ENCODE data around the gene HAUS3.
"Not testable (repeated sequence)": the region's sequence is repeated elsewhere in the genome, so short reads cannot be mapped to it uniquely, and the experiment has no call there.

The HAUS3 gene

DNA sequence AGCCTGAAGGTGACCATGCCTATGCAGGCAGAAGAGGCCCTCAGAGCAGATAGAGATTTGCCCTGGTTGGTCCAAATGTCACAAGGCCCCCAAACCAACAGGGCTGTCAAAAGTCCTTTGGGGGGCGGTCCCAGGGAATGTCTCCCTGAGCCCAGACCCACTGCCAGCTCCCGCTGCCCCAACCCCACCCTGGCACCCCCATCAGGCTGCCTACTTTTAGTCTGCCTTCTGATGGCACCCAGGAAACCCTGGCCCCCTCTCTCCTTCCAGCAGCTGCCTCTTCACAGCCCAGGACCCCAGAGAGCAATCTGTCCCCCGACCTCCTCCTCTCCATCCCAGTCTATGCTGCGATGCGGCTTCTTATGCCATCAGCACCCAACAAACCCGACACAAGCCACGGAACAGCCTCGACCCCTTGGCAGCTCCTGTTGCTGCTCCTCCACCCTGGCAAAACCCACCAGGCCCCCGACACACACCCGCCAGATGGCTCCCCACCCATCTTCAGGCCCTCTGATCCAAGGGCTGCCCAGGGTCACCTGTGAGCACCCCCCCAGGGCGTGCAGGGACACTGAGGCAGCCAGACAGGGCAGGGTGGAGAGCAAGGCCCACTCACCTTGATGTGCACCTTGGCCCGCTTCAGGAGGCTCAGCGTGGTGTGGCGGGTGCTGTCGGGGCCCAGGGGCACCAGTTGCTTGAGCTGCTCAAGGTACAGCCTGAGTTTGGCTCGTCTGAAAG is 10.0 kb upstream of the HAUS3 start:
- no peak for DNase-seq (ENCODE audit: low read depth, low spot score)

GRCh38 chr4:2251073-2251794 is 9.3 kb upstream of the HAUS3 start:
- DNase-seq (ENCODE audit: low read depth, low spot score), result no peak

- DNase-seq (ENCODE audit: low read depth, low spot score), result no peak
Observed at GRCh38 chr4:2250357-2251072, 8.6 kb upstream of the HAUS3 start.

DNA sequence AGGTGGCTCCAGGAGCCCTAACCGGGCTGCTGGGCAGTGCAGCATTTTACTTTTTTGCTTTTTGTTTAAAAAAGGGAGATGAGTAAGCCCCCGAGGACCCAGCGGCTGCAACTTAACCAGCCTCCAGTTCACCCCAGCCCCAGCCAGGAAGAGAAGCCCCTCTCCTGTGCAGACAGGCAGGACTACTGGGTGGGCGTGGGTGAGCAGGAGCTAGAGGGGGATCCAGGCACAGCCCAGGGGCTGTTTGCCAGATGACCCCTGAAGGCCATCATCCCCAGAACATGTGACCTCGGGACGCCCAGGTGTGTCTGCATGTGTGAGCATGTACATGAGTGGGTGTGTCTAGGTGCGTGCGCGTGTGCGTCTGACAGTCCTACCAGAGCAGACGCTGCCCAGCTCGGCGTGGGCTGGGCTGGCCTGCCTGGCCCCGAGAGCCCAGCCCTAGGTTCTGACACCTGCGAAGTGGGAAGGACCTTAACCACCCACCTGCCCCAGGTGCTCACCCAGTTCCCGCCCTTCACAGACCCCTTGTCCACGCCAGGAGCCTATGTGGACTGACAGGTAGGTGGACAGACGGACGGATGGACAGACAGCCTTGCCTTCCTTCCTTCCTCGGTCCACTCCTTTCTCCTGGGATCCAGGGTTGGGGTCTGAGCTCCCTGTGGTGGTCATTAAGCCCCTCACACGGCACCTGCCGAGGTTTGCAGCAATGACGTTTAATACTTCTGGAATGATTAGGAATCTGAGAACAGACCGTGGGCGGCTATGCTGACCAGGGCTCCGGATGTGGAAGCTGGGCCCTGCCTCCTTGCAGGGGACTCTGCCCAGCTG is 7.8 kb upstream of the HAUS3 start:
- DNase-seq (ENCODE audit: low read depth, low spot score), result no peak

DNA sequence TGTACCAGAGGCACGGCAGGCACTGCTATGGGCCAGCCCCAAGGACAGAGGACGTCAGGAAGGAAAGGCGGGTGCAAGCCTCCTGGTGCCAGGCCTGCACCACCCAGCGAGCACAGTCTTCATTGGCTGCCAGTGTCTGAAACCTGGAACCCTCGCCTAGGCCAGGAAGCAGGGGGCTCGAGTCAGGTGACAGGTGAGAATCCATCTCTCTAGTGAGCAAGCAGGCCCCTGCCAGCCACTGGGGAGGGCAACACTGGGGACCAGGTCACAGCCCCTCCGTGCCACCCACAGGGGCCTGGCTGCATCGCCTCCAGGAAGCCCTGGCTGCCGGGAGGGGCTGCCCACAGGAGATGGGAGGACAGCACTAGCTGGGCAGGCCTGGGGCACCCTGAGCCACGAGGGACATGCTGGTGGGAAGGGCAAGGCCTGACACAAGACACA is 6.9 kb upstream of the HAUS3 start:
- no peak for DNase-seq (ENCODE audit: low read depth, low spot score)

DNA sequence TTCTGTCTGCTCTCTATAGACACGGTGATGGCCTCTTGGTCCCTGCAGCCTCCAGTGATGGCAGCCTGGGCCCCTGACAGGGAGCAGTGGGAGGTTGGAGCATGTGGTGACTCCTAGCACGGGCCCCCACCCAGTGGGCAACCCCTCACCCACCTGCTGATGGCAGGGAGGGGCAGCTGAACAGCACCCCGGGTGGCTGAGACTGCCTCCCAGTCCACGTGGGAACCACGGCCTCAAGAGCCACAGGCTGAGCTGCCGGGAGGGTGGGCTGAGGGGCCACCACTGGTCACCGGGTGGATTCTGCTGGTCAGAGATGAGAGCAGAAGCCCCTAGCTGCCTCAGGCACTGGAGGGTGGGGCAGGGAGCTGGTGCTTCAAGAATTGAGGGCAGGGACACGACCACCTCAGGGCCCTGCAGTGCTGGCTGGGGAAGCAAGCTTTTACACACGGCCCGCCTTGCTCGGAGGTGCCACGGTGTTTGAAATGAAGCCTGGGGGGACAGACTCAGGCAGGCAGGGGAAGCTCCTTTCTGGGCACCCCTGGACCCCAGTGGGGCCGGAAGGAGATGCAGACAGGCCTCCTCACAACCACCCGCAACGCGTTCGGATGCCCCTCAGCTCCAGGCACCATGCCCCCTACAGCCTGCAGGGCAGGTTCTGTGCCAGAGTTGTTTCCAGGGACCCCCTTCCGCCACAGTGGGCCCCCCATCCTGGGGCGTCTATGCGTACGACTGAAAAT is 6.3 kb upstream of the HAUS3 start:
- DNase-seq (ENCODE audit: low read depth, low spot score), result no peak

DNA sequence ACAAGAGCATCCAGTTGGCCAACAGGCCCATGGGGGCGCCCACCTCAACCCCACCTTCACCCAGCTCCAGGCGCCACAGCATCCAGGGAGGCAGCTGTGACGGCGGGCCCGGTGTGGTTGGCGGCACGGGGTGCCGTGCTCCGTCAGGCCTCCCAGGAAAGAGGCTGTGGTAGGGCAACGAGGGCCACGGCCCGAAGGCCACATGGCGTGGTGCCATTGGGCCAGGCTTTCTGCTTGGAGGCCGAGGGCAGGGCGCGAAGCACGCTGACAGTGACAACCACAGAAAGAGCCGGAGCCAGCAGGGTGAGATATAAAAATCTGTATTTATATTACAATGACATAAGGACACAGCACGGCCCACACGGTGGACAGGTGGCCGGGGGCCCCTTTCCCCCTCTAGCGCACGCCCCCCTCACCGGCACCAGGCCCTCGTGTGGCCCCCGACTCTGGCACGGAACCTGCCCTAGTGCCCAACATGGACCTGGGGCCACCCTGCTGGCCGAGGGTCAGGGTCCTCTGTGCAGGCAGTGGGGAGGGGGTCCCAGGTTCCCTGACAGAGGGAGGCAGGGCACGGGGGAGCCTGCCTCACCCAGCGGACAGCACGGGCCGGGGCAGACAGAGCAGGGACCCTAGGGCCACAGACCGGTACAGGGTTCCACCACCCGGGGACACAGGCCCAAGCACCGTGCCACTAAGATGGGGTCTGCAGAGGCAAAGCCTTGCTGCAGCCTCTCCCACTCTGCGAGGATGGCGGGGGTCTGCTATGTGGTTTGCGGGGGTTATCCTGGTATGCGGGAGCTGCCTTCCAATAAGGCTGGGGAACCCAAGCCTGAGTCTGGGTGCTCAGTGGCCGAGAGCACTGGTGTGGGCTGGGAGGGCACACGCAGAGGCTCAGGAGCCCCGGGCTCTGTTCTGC is 5.5 kb upstream of the HAUS3 start:
- DNase-seq (ENCODE audit: low read depth, low spot score), result no peak

GRCh38 chr4:2246384-2247127 is 4.6 kb upstream of the HAUS3 start:
- DNase-seq (ENCODE audit: low read depth, low spot score), result no peak

DNA sequence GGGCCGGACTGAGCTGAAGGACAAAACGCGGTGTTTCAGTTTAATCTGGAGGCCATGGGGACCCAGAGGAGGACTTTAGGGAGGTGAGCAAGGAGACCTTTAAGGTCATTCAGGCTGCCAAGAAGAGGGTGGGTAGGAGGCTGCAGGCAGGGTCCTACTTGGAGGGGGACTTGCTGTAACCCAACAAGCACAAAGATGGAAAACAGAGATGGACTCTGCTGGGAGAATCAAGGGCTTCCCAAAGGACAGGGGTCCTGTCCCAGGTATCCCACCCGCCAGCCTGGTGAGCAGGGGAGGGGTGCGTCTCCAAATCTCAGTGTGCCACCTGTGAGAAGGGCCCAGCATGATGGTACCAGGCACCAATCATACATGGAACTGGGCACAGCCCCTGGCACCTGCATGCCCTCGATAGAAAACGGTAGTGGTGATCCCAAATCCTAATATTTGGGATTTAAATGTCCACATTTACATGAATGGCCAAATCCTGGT is 3.9 kb upstream of the HAUS3 start:
- DNase-seq (ENCODE audit: low read depth, low spot score), result no peak

DNA sequence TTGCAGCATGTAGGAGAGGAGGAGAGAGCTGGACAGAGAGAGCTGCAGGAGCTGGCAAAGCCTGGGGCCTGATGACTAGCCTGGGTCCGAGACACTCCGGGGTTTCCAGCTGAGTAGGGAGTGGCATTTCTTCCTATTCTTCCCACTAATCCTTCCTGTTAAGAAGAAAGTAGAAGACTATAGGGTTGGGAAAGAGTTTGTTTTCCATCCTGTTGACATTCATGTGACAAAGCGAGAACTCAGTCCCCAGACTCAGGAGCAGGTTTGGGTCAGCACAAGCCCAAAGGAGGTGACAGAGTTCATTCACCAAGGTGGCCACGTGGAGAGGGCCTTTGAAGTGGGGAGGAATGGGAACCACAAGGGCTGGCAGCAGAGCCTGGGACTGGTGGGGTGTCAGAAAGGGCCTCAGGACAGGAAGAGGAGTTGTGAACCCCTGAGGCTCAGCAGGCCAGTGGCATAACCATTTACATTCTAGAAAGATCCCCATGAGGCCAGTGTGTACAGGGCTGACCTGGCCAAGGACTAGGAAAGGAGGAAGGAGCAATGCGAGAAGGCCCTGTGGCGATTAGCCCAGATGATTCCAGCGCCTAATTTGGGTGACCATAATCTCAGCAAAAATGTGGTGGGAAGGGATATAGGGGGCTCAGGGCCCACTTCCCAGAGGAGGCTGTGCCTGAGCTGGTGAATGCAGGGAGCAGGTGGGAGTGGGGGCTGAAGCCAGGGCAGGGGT is 3.3 kb upstream of the HAUS3 start:
- DNase-seq (ENCODE audit: low read depth, low spot score), result no peak

- DNase-seq (ENCODE audit: low read depth, low spot score), result no peak
Observed at GRCh38 chr4:2243681-2244380, 1.9 kb upstream of the HAUS3 start.

- DNase-seq (ENCODE audit: low read depth, low spot score), result no peak
Observed at GRCh38 chr4:2241003-2241402, 918 bp downstream of the HAUS3 start.

- DNase-seq (ENCODE audit: low read depth, low spot score), result no peak
Observed at GRCh38 chr4:2236944-2237666, 4.8 kb downstream of the HAUS3 start.

DNA sequence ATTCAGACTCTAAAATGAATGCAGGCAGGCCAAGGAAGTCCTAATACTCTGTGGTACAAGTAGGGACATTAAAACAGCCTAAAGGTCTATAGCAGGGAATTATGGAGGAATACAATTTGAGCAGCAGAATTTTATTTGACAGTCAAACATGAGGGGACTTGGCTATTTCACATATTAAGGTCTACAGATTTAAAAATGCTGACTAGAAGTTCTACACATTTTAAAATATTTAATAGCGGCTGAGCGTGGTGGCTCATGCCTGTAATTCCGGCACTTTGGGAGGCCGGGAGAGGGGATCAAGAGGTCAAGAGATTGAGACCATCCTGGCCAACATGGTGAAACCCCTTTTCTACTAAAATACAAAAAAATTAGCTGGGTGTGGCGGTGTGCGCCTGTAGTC is 10.8 kb downstream of the HAUS3 start:
- DNase-seq (ENCODE audit: low read depth, low spot score), result no peak

- no peak for DNase-seq (ENCODE audit: low read depth, low spot score)
Observed at GRCh38 chr4:2226261-2226660, 15.7 kb downstream of the HAUS3 start.

GRCh38 chr4:2222838-2223237 is 19.1 kb downstream of the HAUS3 start:
- no peak for DNase-seq (ENCODE audit: low read depth, low spot score)

DNA sequence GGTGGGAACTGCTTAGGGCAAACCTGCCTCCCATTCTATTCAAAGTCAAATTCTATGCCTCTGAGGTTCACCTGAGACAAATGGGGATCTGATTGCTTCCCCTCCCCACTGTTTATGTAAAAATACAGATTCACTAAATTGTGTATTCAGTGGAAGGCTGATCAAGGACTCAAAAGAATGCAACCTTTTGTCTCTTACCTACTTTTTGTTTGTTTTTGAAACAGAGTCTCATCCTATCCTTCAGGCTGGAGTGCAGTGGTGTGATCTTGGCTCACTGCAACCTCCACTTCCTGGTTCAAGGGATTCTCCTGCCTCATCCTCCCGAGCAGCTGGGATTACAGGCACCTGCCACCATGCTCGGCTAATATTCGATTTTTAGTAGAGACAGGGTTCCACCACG is 20.5 kb downstream of the HAUS3 start:
- not testable (repeated sequence) for DNase-seq (ENCODE audit: low read depth, low spot score)
